HG02763 (cell line): Measurements from ENCODE around the gene UGT2B17.
"Not testable (repeated sequence)": the region's sequence is repeated elsewhere in the genome, so short reads cannot be mapped to it uniquely, and the experiment has no call there.

Source experiments
- ATAC-seq: cut with Tn5 transposase; IDR thresholded peaks from one replicate; pipeline ENCODE4 v1.9.1; 2021; ENCODE audit warnings: mild to moderate bottlenecking, moderate library complexity; ENCODE audit not compliant: unreplicated experiment

Gene UGT2B17

DNA sequence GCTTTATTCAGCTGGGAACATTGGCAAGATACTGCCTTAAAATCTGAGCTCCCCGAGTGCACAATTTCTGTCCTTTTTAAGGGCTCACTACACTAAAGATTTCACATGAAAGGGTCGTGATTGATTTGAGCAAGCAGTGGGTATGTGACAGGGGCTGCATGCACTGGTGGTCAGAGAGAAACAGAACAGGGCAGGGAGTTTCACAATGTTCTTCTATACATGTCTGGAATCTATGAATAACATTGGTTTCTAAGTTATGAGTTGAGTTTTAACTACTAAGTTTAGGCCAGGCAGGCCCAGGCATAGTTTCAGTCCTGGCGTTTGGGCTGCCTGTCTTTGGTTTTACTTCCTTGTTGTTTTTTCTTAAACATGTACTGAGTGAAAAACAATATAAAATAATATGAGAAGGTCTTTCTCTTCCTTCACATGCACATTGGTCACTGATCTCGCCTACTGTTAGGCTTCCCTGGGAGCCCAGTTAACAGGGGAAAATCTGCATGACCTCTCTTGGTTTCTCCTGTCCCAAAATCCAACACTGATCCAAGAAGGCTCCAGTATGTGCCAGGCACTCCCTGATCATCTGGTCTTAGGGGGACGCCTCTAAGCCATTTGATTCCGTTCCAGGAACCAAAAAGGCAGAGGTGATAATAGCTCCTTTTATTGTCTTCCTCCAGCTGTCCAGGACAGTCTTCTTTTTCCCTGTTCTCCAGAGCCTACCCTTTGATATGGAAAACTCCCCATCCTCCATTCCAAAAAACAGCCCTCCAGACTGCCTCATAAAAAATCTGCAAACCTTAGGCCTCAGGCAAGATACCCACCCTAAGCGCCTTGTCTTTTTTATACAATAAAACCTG lies at the start of gene UGT2B17:
TSS of gene UGT2B17 (minus strand) at position 51 of the 854 bp plus-strand sequence. CDS start 7,838 bp downstream, outside the sequence.
- peak; percentile 88 for ATAC-seq

DNA sequence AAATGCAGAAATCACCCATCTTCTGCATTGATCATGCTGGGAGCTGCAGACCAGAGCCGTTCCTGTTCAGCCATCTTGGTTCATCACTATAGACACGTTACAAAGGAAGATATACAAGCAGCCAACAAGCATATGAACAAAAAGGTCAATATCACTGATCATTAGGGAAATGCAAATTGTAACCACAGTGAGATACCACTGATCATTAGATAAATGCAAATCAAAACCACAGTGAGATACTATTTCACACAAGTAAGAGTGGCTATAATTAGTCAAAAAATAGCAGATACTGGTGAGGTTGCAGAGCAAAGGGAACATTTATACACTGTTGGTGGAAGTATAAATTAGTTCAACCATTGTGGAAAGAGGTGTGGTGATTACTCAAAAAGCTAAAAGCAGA lies 46.6 kb upstream of the UGT2B17 start:
- peak; percentile 66 for ATAC-seq

- ATAC-seq: peak; percentile 79
Observed at GRCh38 chr4:68617003-68617698, 41.0 kb upstream of the UGT2B17 start.

DNA sequence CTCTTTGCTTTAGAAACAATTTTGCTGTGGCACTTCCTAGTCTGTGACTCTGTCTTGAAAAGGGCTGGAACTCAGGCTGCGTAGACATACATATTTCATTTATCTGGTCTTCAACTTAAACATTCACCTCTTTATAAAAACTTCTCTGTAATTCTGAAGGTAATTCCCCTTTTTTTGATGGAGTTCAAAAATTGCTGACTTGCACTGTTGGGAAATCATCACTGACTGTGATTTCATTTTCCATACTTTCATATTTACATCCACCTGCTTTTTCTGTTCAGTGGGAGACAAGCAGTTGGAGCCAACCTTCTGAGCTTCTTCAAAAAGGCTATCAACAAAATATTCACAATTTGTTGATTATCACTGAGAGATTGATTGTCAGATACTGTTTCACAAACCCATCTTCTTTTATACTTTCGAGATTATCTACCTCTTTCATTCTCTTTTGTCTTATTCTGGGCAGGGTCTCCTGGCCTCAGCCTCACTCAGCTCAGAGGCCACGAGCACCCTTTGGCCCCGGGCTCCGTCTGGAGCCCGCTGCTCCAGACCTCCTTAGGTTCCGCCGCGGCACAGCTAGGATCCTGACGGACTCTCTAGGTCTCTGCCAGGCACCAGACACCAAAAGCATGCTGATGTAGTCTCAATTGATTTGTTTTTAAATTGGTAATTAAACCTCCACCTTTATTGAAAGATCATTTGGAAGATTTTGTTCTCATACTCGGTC lies 39.7 kb upstream of the UGT2B17 start:
- no peak for ATAC-seq

- ATAC-seq: no peak
Observed at GRCh38 chr4:68613752-68614151, 37.6 kb upstream of the UGT2B17 start.

- no peak for ATAC-seq
Observed at GRCh38 chr4:68606240-68606639, 30.1 kb upstream of the UGT2B17 start.

GRCh38 chr4:68599150-68599549 lies 23.0 kb upstream of the UGT2B17 start:
- ATAC-seq: no peak

GRCh38 chr4:68597482-68597881 lies 21.4 kb upstream of the UGT2B17 start:
- no peak for ATAC-seq

DNA sequence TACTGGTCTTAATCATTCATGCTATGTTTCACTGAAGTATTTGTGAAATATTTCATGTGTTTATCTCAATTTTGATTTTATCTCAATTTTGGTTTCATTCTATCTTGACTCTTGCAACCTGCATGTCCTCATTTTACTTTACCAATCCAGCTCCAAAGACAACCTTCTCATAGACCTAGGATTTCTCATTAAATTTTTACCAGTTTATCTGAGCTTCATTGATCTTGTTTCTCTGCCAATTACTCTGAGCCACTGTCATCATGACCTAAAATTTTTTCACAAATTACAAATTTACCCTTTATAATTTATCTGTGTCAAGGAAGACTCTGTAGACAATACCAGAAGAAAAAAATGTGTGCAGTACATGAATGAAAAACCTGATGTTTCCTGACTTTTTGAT lies 18.6 kb upstream of the UGT2B17 start:
- ATAC-seq: no peak

GRCh38 chr4:68593112-68593511 lies 17.0 kb upstream of the UGT2B17 start:
- ATAC-seq: no peak

DNA sequence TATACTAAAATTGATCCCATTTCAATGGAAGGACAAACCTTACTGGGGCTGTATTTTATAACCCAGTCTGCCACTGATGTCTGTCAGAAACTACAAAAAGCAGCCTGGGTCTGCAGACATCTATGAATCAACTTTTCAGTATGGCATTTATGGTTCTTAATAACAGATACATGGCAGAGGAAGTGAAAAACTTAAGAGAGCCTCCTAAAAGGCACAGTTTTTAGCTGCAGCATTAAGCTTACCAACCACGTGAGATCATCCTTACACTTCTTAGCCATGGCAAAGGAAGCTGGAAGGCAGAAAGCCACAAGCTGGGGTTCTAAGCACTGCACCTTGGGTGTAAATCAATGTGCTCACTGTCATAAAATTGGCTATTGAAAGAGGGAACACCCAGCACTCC lies 16.6 kb upstream of the UGT2B17 start:
- no peak for ATAC-seq

GRCh38 chr4:68591204-68591603 lies 15.1 kb upstream of the UGT2B17 start:
- no peak for ATAC-seq

DNA sequence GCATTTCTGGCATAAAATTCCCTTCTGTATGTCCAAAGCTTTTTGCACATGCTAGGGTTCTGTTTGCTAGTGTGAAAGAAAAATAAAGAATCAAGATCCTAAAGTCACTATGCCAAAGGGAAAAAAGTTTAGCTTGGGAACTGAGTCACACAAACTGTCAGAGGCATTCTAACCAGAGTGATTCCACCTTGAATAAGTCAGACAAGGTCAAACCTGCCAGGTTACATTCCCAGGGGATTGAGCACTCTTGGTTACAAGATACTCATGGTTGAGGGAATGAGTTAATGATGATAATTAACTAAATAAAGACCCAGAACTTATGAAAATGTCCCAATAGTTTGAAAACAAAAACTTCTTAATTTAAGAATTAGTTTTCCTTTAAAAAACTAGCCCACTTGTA lies 13.7 kb upstream of the UGT2B17 start:
- ATAC-seq: no peak

DNA sequence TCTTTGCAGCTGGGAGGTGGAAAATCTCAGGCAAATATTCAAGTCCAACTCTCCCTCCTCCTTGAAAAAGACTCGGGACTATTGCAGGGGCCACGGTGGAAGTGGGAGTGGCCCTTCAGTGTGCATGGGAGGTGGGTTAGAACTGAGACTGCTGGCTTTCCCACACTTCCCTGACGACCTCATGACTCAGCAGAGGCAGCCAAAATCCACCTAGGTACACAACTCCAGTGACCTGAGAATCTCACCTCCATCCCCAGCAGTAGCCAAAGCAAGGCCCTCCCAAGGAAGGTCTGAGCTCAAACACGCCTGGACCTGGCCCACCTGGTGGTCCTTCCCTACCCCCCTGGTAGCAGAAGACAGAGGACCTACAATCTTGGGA lies 6.2 kb upstream of the UGT2B17 start:
- no peak for ATAC-seq

DNA sequence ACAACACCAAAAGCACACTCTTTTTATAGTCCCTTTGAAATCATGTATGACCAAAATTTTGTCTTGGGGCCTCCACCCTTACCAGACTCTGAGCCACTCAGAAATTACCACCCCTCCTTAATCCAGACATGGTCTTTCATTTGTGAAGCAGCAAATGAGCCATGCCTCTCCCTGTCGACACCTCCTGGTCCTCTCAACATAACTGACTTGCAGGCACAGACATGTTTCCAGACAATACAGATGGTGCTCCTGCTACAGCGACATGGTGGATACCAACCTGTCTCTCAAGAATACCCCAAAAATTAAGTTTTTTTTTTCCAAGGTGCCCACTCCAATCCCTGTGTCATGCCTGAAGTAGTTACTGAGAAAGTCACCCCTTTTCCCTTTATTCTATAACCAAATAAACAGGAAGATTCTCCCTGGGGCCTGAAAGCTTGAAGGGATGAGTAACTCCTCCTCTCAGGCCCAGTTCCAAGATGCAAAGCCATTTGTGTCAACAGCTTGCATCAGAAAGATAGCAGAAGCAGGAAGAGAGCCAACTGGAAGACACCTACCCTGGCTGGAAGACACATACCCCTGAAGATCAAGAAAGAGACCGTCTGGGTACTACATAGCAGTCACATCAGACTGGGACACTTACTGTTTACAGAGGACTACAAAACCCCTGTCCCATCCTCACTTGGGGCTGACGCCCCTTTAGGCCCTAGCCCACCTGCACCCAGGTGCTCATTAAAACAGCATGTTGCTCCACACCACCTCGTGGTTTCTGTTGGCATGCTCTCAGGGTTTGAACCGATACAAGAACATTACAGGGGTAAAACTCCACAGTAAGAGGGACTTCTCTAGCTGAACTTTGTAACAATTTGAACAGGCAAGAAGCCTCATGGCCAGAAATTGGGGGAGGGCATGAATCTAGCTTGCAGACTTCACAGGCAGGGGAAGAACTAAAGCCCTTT lies 5.5 kb upstream of the UGT2B17 start:
- no peak for ATAC-seq

DNA sequence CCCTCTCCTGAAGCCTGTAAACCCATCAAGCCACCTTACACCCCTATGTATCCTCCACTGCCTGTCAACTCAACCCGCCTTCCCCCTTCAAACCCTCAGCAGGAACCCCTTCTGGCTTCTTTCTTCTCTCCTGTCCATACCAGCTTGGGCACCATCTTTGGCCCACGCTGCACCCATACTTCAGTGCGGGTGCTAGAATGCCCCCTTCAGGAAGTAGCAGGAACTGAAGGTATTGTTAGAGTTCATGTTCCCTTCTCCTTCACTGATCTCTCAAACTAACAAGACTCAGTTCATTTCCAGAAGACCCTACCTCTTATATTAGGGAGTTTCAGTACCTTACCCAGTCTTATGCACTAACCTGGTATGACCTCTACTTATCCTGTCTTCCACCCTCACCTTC lies 1.5 kb upstream of the UGT2B17 start:
- ATAC-seq: no peak

DNA sequence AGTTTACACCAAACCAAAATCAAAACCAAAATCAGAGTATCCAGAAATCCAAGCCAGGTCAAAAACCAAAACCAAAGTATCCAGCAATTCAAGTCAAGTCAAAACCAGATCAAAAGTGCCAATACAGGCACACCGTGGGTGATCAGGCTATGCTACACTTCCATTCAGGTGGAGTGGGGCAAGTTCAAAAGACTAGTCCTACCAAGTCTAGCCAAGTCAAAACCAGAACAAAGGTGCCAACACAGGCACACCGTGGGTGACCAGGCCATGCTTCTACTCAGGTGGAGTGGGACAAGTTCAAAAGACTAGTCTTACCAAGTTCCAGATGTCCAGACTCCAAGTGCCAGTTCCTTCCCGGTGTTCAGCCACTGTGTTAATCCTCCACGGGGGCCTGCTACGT lies 486 bp downstream of the UGT2B17 start:
- not testable (repeated sequence) for ATAC-seq

- ATAC-seq: no peak
Observed at GRCh38 chr4:68575081-68575480, 1.0 kb downstream of the UGT2B17 start.

GRCh38 chr4:68572653-68573170 lies 3.4 kb downstream of the UGT2B17 start:
- ATAC-seq: no peak

- peak; percentile 39 for ATAC-seq
Observed at GRCh38 chr4:68570122-68570507, 6.0 kb downstream of the UGT2B17 start.
